B cell (primary cell): Measurements from ENCODE around the gene LCP1. TPM values are rescaled to one million over a fixed set of nuclear protein-coding genes. Genes with fewer than 3 reads are reported as not detected.

Source experiments
- ATAC-seq: fragments of 200-7000 bp; cut with Tn5 transposase; one replicate; pipeline ENCODE4 v1.10.0; 2021; ENCODE audit warnings: low read depth, mild to moderate bottlenecking, moderate number of reproducible peaks, moderate library complexity
- CTCF ChIA-PET: fragments of 350-600 bp; sonication (Branson Sonifier 250); formaldehyde crosslinking; loops from one replicate; lab custom pipeline; 2021; ENCODE audit warnings: antibody characterized with exemption, inconsistent platforms; lab: Charles Lee
- POLR2A ChIA-PET: fragments of 350-600 bp; sonication (Branson Sonifier 250); formaldehyde crosslinking; loops from one replicate; lab custom pipeline; 2021; ENCODE audit warnings: antibody characterized with exemption; lab: Charles Lee
- DNase-seq: peaks from one replicate; pipeline ENCODE4 v3.0.0; 2013
- H2AFZ ChIP-seq: 2 replicates; pipeline ENCODE4 v1.6.1; 2012; ENCODE audit warnings: mild to moderate bottlenecking, low read depth, low read length; ENCODE audit not compliant: insufficient read depth, poor library complexity, severe bottlenecking
- H3K27ac ChIP-seq, 2 donors: 1 replicate in 1 of 2; 2 replicates in 1 of 2; pipeline ENCODE4 v1.5.1; 2012 to 2013; ENCODE audit warnings: low read length in 2 of 2, mild to moderate bottlenecking in 2 of 2, moderate library complexity in 1 of 2
- H3K27me3 ChIP-seq, 4 experiments: fragments of 200-600 bp in 1 of 4; sonication (generic) in 1 of 4; replicated peaks in 1 of 4; 1 replicate in 2 of 4; 2 replicates in 2 of 4; pipeline versions ENCODE4 v1.6.1 to v1.7.0; 2013 to 2016; ENCODE audit warnings: low read length in 3 of 4, mild to moderate bottlenecking in 2 of 4, mixed read lengths in 1 of 4, moderate library complexity in 1 of 4; ENCODE audit not compliant: insufficient read depth in 4 of 4, control insufficient read depth in 3 of 4; ENCODE audit errors: control extremely low read depth in 1 of 4
- H3K36me3 ChIP-seq, 2 experiments: replicated peaks in 1 of 2; 1 replicate in 1 of 2; 2 replicates in 1 of 2; pipeline versions ENCODE4 v1.6.1 to v1.7.1; 2013; ENCODE audit warnings: low read length in 1 of 2; ENCODE audit not compliant: insufficient read depth in 2 of 2, control insufficient read depth in 1 of 2; ENCODE audit errors: control extremely low read depth in 1 of 2, extremely low read depth in 1 of 2
- H3K4me1 ChIP-seq, 2 donors: fragments of 200-600 bp in 1 of 2; sonication (generic) in 1 of 2; 1 replicate in 1 of 2; 2 replicates in 1 of 2; pipeline versions ENCODE4 v1.5.1 to v1.6.1; 2013 to 2017; ENCODE audit warnings: low read length in 2 of 2; ENCODE audit not compliant: control insufficient read depth in 2 of 2, insufficient read depth in 2 of 2
- H3K4me2 ChIP-seq: replicated peaks from 2 replicates; pipeline ENCODE3; 2012; ENCODE audit warnings: mild to moderate bottlenecking, low read depth, low read length; ENCODE audit not compliant: poor library complexity, severe bottlenecking
- H3K4me3 ChIP-seq, 5 experiments: fragments of 200-600 bp in 1 of 5; sonication (generic) in 1 of 5; 1 replicate in 3 of 5; 2 replicates in 2 of 5; pipeline versions ENCODE4 v1.5.1 to v1.7.0; 2011 to 2016; ENCODE audit warnings: low read length in 4 of 5, mild to moderate bottlenecking in 4 of 5, low read depth in 2 of 5, control low read depth in 1 of 5, moderate library complexity in 1 of 5; ENCODE audit not compliant: insufficient read depth in 1 of 5; ENCODE audit errors: control extremely low read depth in 1 of 5, extremely low read depth in 1 of 5
- H3K79me2 ChIP-seq: fragments of 200-600 bp; sonication (generic); one replicate; pipeline ENCODE4 v1.6.0; 2016; ENCODE audit warnings: low read length; ENCODE audit not compliant: control insufficient read depth, insufficient read depth
- H3K9ac ChIP-seq: fragments of 200-600 bp; sonication (generic); 2 replicates; pipeline ENCODE4 v1.6.1; 2017; ENCODE audit warnings: mild to moderate bottlenecking, low read length, moderate library complexity
- H3K9me3 ChIP-seq, 3 donors: one replicate each; pipeline versions ENCODE4 v1.6.1 to v1.7.1; 2013; ENCODE audit warnings: low read length in 2 of 3; ENCODE audit not compliant: control insufficient read depth in 2 of 3, insufficient read depth in 1 of 3; ENCODE audit errors: control extremely low read depth in 1 of 3
- H4K20me1 ChIP-seq: 2 replicates; pipeline ENCODE4 v1.6.0; 2012; ENCODE audit warnings: mild to moderate bottlenecking, low read length; ENCODE audit not compliant: insufficient read depth, control insufficient read depth, poor library complexity, severe bottlenecking
- H3K27ac Mint-ChIP-seq: one replicate; pipeline ENCODE4 v1.8.0; 2021; ENCODE audit warnings: mixed read lengths
- H3K27me3 Mint-ChIP-seq: one replicate; pipeline ENCODE4 v1.8.0; 2021; ENCODE audit warnings: mixed read lengths
- H3K4me1 Mint-ChIP-seq: one replicate; pipeline ENCODE4 v1.8.0; 2021; ENCODE audit warnings: mixed read lengths
- H3K4me3 Mint-ChIP-seq: one replicate; pipeline ENCODE4 v1.8.0; 2021; ENCODE audit warnings: mixed read lengths
- H3K9me3 Mint-ChIP-seq: one replicate; pipeline ENCODE4 v1.8.0; 2022; ENCODE audit warnings: mixed read lengths; ENCODE audit not compliant: insufficient read depth
- EZH2 ChIP-seq: IDR thresholded peaks from 2 replicates; pipeline ENCODE4 v1.6.1; 2012; ENCODE audit warnings: borderline replicate concordance, low read depth, mild to moderate bottlenecking, moderate library complexity, low read length; ENCODE audit not compliant: insufficient read depth, poor library complexity, severe bottlenecking
- WGBS: methylation state at CpG from one replicate; pipeline ENCODE4 v1.1.5; 2013; ENCODE audit warnings: missing lambda C conversion rate; ENCODE audit not compliant: insufficient coverage; 5-methylcytosine and 5-hydroxymethylcytosine counted together
- intact Hi-C: fragments of 100-400 bp; cut with micrococcal nuclease; formaldehyde crosslinking; loops from one replicate; pipeline ENCODE4 v1.10.0; 2022
- polyA plus RNA-seq: library from polyadenylated mRNA; depleted of rRNA; stranded (reverse); fragments of >200 nt; gene quantifications from 2 replicates; pipeline ENCODE4 v1.2.3, GENCODE V29; 2012
- total RNA-seq, 2 donors: library from RNA; stranded (reverse); fragments of 120-200 nt in 1 of 2; gene quantifications; 1 replicate in 1 of 2; 2 replicates in 1 of 2; pipeline versions ENCODE4 v1.2.3 to v1.2.4, GENCODE V29; 2013 to 2022
- TF ChIP-seq, protein P1 (sequence below): fragments of 200-600 bp; IDR thresholded peaks from one replicate; pipeline ENCODE4 v1.8.0; 2022; ENCODE audit warnings: antibody characterized with exemption, mild to moderate bottlenecking

Gene LCP1
- total and polyA plus RNA-seq, 2 donors (not counting 1 experiment from before 2014, with no cell fraction given), result 151 to 243 TPM

- no peaks in the 10 kb centered on the region for H4K20me1 ChIP-seq
- CTCF ChIA-PET, result interaction anchor here (0.8 to 2.6 kb wide), 3 partner anchors 9 to 72 kb away, joined by 3 to 12 read pairs (median 6); no protein-coding TSS in a partner anchor
- H3K27ac Mint-ChIP-seq, result no peak overlapping the region
- 100% methylated on average over 2 of the region's 3 CpGs for WGBS
- no peak for DNase-seq
- POLR2A ChIA-PET, result no interaction called here
- H3K9me3 ChIP-seq, result no peaks in the 10 kb centered on the region
- no peaks in the 10 kb centered on the region for H3K27me3 Mint-ChIP-seq
- no peaks in the 10 kb centered on the region for H3K9me3 Mint-ChIP-seq
- peaks cover 19 to 23% of the 10 kb centered on the region in 2 donors for H3K4me1 ChIP-seq
- ATAC-seq, result no peak
- peaks cover 27% of the 10 kb centered on the region for H3K4me1 Mint-ChIP-seq
- peak overlapping the region; percentile 6 for H2AFZ ChIP-seq
- no peak overlapping the region for H3K4me2 ChIP-seq
- H3K36me3 ChIP-seq, result no peaks in the 10 kb centered on the region
- peak overlapping the region in 1 of 2 donors; percentile 46 for H3K27ac ChIP-seq
- TF ChIP-seq, protein P1, sequence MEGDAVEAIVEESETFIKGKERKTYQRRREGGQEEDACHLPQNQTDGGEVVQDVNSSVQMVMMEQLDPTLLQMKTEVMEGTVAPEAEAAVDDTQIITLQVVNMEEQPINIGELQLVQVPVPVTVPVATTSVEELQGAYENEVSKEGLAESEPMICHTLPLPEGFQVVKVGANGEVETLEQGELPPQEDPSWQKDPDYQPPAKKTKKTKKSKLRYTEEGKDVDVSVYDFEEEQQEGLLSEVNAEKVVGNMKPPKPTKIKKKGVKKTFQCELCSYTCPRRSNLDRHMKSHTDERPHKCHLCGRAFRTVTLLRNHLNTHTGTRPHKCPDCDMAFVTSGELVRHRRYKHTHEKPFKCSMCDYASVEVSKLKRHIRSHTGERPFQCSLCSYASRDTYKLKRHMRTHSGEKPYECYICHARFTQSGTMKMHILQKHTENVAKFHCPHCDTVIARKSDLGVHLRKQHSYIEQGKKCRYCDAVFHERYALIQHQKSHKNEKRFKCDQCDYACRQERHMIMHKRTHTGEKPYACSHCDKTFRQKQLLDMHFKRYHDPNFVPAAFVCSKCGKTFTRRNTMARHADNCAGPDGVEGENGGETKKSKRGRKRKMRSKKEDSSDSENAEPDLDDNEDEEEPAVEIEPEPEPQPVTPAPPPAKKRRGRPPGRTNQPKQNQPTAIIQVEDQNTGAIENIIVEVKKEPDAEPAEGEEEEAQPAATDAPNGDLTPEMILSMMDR, result no peak
- TF ChIP-seq EZH2, result no peak
- no peak overlapping the region for H3K4me3 ChIP-seq
- H3K79me2 ChIP-seq, result no peaks in the 10 kb centered on the region
- no peaks in the 10 kb centered on the region for H3K27me3 ChIP-seq
- no peak overlapping the region for H3K9ac ChIP-seq
- intact Hi-C loops, result loop anchor here (2.0 kb wide), 1 partner anchor 14 kb away; no protein-coding TSS in a partner anchor
- H3K4me3 Mint-ChIP-seq, result no peak overlapping the region
Measured at GRCh38 chr13:46198696-46199193, 16.8 kb upstream of the LCP1 start.

DNA sequence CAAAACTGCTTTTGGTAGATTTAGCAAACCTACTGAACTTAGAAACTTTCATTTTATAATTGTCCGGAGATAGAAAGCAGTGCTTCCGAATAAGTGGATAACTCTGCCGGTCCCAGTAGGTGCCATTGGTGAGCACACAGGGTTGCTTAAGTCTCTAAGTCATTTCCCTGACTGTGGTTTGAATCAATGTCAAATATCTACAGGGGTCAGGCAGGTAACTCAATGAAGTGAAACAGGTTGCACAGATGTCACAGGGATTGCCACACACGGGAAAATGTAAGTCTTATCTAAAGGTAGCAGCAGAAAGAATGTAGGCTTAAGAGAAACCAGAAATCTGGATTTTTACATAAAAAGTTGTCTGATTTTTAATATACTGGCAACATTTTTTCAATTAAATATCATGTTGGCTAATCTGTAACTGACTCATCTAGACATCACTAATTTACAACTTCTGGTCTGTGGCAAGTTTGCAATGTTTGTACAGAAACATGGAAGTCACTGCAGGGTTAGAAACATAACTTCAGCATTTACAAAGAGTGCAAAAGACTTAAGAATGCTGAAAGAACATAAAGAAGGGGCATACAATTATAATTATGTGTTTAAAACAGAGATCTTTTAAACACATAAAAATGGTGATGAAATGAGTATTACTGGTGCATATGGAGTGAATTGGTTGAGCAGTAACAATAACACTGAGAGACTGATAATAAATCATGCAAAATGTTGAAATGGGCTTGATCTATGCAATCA lies 15.5 kb upstream of the LCP1 start:
- Histone ChIP-seq H2AFZ (peak overlapping the region; percentile 24), H3K79me2 (no peaks in the 10 kb centered on the region), H3K27me3 (no peaks in the 10 kb centered on the region), H3K9me3 (no peaks in the 10 kb centered on the region), H3K4me3 (no peak overlapping the region), H3K4me2 (no peak overlapping the region), H3K9ac (no peak overlapping the region), H3K4me1 (peaks cover 19 to 23% of the 10 kb centered on the region in 2 donors), H3K27ac (no peak overlapping the region), H3K36me3 (no peaks in the 10 kb centered on the region), H4K20me1 (no peaks in the 10 kb centered on the region)
- Mint-ChIP-seq H3K27me3 (no peaks in the 10 kb centered on the region), H3K4me3 (no peak overlapping the region), H3K27ac (no peak overlapping the region), H3K9me3 (no peaks in the 10 kb centered on the region), H3K4me1 (peaks cover 22% of the 10 kb centered on the region)
- ATAC-seq (no peak), DNase-seq (no peak)
- ChIA-PET POLR2A (no interaction called here), CTCF (no interaction called here)
- intact Hi-C loops, result loop anchor here (2.0 kb wide), 1 partner anchor 13 kb away; no protein-coding TSS in a partner anchor
- TF ChIP-seq EZH2, result no peak
- TF ChIP-seq, protein P1, result no peak
- 0% methylated on average over 1 of the region's 4 CpGs for WGBS
